ENCODE results near the gene DDX27.
"Not testable (repeated sequence)": the region's sequence is repeated elsewhere in the genome, so short reads cannot be mapped to it uniquely, and the experiment has no call there.

The DDX27 gene

DNA sequence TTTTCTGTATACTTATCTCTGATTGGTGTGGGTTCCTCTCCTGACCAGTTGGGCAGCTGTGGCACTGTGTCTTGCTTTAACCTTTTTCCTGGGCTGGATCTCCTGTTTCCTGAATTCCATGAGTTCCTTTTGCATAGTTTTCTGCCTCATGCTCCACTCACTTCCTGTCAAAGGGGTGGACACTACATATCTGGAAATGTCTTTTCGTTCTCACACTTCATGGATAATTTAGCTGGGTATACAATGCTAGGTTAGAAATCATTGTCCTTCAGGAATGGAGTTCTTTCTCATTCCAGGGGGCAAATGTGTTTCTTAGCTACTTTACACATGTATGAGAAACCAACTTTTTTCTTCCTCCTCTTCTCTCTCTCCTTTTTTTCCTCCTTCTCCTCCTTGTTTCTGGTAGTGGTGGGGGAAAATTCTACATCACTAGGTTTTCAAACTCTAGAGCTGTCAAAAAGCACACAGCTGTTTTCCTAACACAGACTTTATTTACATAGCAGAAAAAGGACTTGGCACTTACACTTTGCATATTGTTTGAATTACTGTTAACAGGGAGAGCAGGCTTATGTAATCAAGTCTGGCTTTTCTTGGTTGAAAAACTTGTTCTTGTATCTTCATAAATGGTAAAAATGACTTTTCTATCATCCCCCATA, 9.0 kb upstream of the DDX27 start:
- peak; percentile 74 for FAIRE-seq

DNA sequence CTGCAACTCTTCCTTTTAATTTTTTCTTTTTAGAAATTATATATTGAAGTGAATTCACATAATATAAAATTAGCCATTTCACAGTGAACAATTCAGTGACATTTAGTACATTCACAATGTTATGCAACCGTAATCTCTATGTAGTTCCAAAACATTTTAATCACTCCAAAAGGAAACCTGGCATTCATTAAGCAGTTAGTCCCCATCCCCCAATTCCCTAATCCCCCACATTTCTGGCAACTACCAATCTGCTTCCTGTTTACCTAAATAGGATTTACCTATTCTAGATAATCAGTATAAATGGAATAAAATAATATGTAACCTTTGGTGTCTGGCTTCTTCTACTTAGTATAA, 8.5 kb upstream of the DDX27 start:
- no peak for FAIRE-seq

DNA sequence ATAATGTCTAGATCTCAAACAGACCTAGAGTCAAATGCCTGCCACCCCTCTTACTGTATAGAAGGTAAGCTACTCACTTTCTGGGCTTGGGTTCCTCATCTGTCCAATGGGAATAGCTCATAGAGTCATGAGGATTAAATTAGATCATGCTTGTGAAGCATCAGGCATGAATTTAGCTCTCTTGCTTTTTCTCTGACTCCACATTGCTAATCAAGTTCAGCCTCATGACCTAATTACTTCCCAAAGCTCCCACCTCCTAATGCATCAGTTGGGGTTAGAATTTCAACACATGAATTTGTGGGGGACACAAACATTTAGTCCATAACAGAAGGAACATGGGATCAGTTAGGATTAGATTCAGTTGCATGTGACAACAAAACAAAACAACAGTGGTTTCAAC, 4.6 kb upstream of the DDX27 start:
- no peak for FAIRE-seq

DNA sequence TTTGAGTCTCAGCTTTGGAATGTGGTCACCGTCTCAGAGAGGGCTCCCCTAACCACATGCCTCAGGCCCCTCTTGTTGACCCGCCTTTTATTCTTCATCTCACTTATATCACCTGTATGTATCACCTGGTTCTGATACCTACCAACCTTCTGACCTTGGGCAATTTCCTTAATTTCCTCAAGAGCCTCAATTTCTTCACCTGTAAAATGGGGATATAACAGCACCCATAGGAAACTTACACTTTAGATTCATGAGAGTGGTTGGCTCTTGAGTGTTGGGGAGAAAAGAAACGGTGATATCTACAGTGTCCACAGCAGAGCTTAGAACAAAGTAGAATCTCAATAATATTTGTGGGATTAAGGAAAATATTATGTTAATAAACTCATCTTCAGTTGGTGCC, 4.0 kb upstream of the DDX27 start:
- no peak for FAIRE-seq

DNA sequence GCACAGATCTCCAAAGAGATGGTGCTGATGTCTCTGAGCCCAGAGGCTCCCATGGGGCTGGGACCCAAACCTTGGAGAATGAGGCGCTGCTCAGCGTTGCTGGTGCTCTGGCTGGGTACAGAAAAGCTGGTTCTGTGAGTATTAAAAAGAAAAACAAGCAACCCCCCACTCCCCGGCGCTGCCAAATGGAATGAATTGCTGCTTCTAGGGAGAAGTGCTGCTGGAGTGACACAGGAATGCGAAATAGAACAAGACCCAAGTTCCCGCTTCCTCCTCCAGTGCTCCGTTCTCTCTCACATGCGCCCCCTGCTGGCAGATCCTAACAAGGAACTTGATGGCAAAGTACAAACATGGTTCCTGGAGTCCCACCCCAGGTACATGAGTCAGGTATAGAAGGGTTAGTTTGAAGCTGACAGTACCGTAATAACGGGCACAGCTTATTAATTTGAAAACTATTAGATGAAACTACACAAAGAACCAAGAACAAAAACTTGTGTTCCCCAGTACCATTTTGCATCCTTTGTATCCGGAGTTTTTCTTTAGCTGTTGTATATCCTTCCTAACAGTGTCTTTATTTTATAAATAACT, 2.1 kb upstream of the DDX27 start:
- no peak for FAIRE-seq

DNA sequence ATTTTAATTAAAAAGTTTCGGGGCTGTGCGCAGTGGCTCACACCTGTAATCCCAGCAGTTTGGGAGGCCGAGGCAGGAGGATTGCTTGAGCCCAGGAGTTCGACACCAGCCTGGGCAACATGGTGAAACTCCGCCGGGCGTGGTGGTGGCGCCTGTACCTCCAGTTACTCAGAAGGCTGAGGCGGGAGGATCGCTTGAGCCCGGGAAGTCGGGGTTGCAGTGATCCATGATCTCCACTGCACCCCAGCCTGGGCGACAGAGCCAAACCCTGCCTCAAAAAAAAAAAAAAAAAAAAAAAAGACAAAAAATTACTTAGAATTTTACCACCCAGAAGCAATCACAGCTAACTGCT, 501 bp upstream of the DDX27 start:
- not testable (repeated sequence) for FAIRE-seq

DNA sequence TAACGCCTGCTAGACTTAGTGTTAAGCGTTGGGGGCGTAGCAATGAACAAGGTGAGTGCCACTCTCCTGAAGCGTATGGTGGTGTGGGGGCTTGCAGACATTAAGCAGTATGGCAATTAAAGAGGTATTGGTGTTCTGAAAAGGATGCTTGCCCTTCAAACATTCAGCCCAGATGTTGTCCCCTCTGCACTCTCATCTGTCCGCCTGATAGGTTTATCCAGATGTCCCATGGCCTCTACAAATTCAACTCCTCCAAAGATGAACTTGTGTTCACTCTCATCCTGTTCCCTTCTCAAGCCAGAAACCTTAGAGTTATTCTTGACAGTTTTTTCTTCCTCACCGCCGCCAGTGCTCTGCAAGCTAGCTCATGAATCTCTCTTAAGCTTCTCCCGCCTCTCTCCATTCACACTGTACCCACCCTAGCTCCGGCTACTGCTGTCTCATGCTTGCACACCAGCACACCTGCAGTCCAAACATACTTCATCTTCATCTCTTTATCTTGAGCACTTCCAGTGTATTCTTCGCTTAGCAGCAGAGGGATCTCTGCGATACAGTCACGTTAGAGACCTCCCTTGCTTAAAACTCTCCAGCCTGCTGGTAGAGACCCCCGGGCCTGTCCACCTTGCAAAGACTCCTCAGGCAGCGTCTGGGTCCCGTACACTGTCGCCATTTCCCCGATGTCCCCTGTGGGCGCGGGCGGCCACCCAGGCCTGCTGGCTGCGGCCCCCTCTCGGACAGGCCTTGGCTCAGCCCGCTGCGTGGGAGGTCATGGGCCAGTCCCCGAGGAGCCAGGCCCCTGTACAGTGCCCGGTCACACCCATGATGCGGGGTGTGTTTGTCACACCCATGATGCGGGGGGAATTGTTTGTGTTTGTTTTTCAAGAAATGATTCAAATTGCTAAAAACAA, 962 bp downstream of the DDX27 start:
- FAIRE-seq, result no peak

DNA sequence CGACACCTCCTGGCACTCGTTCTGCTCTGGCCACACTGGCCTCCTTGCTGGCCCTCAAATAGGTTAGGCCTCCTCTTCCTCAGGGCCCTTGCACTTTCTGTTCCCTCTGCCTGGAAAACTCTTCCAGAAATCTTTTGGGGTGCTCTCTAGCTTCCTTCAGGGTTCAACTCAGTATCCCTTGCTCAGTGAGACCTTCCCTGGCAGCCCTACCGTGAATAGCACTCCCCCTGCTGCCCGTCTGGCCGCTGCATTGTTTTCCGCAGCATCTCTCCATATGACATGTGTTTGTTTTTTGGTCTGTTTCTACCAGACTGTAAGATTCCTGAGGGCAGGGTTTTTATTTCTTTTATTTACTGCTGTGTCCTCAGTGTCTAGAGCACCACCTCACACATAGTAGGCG, 6.7 kb downstream of the DDX27 start:
- no peak for FAIRE-seq

DNA sequence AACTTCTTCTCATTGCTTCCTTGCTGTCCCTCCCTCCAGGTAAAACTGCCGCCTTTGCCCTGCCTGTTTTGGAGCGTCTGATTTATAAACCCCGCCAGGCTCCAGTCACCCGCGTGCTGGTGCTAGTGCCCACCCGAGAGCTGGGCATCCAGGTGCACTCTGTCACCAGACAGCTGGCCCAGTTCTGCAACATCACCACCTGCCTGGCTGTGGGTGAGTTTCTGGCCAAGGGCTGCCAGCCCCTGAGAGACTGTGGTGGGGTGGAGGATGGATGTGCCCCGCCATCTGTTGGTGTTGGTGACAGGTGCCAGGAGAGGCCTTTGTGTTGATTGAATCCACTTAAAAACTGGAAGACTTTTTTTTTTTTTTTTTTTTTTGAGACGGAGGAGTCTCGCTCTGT, 9.5 kb downstream of the DDX27 start:
- no peak for FAIRE-seq

DNA sequence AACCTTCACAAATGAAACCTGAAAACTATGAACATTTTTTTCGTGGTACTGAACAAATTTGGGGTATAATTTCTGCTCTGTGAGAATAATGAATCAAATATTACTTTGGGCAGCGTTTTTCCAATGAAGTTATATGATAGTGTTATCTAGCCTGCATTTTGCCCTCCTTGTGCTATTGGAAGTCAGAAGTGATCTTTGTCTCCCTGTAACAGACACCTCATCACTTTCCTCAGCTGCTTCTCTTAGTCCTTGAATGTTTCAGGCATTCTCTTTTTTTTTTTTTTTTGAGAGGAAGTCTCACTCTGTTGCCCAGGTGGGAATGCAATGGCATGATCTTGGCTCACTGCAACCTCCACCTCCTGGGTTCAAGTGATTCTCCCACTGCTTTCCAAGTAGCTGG, 10.2 kb downstream of the DDX27 start:
- FAIRE-seq, result no peak

DNA sequence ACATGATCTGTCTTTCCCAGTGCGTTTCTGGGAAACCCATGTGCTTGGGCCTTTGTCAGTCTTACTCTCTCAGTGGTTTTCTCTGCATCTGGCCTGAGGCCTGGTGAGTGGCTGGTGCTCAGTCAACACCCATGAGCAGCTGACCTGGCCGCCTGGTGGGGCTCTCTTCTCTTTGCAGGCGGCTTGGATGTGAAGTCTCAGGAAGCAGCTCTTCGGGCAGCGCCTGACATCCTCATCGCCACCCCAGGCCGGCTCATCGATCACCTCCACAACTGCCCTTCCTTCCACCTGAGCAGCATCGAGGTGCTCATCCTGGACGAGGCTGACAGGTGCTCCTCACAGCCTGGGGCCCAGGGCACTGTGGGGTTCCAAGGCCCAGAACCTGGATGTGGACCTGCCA, 10.8 kb downstream of the DDX27 start:
- no peak for FAIRE-seq

DNA sequence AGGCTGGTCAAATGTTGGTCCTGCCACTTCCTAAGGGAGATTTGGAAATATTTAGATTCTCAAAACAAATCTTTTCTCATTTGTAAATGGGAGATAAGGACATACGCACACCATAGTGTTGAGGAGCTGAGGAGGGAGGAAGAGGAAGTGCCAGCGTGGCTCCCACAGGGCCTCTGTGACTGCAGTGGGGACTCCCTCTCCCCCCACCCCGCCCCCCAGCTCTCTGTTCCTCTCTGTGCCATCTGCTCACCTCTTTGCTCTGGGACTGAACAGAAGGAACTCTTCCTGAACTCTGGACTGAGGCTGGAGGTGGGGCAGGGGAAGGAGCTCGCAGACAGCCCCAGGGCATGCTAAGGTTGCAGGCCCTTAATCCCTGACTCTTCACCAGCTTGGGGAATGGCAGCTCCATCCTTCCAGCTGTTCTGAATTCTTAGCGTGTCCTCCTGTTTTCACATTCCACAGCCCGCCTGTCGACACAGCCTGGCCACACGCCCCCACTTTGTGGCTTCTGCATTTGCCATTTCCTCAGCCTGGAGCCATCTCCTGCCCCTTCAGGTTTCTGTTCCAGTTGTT, 11.4 kb downstream of the DDX27 start:
- no peak for FAIRE-seq

DNA sequence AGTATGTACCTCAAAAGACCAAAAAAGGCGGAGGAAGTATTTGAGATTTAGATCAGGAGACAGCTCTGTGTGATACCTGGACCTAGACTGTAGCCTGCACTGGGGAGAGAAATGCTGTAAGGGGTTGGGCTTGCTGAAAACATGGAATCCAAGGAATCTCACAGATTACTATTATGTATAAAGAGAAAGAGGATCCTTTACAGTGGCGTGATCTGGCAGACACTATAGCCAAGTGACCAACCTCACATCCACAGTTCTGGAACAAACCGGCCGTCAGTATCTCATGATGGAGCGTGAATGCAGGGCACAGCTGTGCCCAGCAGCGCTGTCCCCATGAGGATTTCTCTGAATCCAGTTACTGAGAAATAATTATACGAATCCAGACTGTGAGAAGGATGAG, 12.3 kb downstream of the DDX27 start:
- FAIRE-seq, result no peak

DNA sequence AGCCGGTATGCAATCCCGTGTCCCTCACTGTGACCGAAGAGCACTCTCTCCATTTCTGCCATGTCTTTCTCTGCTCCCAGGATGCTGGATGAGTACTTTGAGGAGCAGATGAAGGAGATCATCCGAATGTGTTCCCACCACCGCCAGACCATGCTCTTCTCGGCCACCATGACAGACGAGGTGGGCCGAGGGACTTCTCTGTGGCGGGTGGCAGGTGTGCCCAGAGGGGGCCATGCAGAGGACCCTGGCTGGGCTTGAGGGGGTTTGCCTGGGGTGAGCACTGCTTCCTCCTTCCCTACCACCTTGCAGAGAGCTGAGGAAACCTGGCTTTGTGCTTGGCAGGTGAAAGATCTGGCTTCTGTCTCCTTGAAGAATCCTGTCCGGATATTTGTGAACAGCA, 14.0 kb downstream of the DDX27 start:
- no peak for FAIRE-seq

DNA sequence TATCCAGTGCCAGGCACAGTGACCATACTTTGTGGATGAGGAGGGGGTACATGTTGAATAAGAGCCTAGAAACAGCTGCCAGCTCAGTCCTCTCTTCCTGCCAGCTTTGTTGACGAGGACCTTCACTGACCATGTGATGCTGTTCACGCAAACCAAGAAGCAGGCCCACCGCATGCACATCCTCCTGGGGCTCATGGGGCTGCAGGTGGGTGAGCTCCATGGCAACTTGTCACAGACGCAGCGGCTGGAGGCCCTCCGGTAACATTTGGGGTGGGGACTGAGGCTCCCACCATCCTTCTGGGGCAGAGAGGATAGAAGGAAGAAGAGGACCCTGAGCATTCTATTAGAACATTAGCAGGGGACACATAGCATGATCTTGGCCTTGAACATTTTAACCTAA, 15.6 kb downstream of the DDX27 start:
- no peak for FAIRE-seq

DNA sequence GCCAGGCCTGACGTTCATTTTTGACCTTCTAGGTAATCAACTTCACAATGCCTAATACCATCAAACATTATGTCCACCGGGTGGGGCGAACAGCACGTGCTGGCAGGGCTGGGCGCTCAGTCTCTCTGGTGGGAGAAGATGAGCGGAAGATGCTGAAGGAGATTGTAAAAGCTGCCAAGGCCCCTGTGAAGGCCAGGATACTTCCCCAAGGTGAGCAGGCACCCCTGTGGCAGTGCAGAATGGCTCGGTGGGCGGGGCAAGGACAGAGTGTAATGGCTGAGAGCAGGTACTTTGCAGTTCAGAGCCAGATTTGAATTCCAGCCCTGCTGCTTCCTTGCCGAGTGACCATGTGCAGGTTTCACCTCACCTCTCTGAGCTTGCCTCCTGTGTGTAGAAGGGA, 17.1 kb downstream of the DDX27 start:
- FAIRE-seq, result no peak

DNA sequence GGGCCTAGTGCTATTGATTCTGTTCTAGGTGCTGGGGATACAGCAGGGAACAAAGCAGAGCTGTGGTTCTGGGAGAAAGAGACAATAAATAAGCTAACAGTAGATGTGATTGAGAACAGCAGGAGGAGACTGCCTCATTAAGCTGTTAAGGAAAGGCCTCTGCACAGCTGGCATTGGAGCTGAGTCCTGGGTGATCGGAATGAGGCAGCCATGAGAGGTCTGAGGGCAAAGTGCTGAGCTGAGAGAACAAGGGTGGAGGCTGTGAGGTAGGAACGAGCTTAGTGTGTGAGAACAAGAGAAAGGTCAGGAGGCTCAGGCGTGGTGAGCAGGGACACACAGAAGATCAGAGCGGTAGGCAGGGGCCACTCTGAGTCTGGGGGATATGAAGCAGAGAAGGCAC, 18.3 kb downstream of the DDX27 start:
- FAIRE-seq, result no peak

DNA sequence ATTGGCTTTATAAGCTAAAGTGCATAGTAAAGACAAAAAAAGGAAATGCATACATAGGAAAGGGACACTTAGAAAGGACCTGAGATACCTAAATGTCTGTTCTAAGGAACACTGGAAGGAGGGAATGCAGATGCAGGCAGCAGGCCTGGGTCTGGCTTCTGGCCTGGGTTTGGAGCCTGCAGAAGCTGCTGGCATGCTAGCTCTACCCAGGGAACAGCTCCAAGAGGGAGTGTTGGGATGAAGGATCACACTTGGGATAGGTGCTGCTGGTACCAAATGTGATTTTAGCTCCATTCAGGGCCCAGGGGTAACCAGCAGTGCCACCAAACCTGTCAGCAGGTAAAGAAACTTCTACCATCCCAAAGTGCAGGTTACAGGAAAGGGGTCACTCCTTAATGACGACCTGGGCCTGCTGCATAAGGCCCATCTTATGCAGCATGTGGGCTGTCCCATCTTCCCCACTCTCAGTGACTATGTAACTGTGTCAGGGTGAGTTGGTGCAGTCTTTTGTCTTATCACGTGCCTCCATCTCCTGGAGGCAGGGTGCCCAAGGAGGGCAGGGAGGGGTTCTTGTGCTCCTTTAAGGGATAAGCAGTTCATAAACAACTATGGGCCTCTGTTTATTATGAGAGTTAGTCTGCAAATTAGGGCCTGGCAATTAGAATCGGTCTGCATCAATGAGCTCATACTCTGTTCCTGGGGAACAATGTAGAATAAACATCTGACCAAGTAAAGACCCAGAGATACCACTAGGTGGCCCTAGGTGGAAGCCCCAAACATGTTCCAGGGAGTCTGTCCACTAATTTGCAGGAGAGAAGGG, 26.9 kb downstream of the DDX27 start:
- no peak for FAIRE-seq

DNA sequence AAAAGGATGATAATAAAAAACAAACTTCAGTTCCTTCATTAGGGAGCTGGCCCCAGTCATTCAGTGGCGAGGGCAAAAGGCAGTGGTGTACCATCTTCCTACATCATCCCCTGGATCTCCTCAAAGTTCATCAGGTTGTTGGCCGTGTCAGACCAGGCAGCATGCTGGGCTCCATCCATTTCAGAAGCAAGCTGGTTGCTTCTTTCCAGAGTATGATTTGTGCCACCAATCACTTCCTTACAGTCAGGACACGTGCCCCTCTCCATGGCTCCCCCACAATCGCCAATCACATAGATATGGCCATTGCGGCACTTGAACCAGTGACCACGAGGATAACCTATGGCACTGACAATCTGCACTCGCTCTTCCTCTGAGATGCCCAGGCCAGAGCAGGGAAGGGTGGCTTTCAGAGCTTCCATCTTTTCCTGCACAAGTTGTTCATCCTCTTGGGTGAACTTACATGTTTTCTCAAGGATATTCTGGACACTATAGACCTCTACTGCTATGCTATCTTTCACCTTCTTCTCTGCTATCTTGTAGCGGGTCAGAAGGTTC, 28.0 kb downstream of the DDX27 start:
- FAIRE-seq, result no peak

DNA sequence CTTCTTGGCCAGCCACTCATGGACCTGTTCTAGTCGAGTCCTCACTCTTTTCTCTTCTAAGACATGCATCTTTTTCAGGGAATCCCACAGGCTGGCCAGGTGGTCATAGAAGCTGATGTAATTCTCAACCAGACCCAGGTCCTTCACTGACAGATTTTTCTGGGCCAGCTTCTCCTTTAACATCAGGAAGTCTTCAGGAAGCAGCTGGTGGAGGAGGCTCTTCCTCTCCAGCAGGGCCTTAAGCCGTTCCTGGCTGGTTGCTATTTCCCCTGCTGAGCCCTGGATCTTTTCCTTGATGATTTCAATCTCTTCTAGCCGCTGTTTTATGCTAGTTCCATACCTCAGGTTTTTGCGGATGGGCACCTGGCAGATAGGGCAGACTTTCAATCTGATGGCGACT, 28.6 kb downstream of the DDX27 start:
- no peak for FAIRE-seq

DNA sequence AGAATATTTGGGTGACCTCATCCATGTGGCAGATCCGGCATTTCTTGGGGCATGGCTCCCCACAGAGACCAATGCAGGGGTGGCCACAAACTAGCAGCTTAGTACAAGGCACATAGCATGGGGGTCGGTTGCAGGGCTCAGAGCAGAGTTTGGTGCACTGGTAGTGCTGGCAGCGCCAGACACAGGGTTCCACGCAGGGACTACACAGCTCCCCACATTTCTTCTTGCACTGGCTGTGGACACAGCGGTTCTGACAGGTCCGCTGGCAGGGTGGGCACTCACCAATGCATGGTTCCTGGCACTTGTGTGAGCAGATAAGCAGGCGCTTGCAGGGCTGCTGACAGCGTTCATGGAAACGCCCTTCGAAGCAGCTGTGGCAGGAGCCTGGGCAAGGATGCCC, 29.1 kb downstream of the DDX27 start:
- FAIRE-seq, result no peak

DNA sequence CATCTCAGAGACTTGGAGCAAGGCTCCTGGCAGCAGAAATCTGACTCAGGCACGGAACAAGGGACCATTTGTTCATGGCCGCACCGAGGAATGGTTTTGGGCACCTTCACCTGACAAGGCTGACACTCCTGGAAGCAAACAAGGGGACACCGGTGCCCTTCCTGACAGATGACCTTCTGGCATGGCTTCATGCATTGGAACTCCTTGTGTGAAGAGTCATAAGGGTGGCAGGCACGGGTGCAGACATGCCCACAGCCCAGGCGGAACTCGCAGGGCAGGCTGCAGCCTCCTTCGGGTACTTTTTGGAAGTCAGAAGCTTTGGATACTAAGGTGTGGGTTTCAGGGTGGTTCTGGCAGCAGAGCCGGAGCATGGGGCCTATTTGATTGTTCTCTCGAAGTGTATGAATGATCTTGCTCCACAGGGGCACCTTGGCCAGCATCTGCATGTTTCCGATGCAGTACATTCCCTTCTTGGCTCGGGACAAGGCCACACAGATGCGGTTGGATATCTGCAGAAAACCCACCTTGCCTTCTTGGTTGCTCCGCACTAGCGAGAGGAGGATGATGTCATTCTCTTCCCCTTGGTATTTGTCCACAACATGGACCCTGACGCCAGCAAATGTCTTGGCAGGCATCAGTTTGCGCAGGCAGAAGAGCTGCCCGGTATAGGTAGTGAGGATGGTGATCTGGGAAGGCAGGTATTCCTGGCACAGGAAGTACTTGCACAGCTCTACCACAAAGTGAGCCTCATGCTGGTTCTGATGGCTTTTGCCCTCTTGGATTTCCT, 29.9 kb downstream of the DDX27 start:
- no peak for FAIRE-seq

Data from endometrium (tissue), 2 donors.